Brain microvascular endothelial cell (primary cell): ENCODE data around the gene GRID1.

Source experiments
- DNase-seq: peaks from one replicate; pipeline ENCODE4 v3.0.0-alpha.2; 2020
- H3K27ac ChIP-seq: fragments of 250-450 bp; sonication (Bioruptor Pico); 2 replicates; pipeline ENCODE4 v1.5.1; 2020; ENCODE audit warnings: mild to moderate bottlenecking, moderate library complexity
- H3K27me3 ChIP-seq: fragments of 250-450 bp; sonication (Bioruptor Pico); replicated peaks from 2 replicates; pipeline ENCODE4 v1.5.1; 2020; ENCODE audit warnings: mild to moderate bottlenecking
- H3K36me3 ChIP-seq: fragments of 250-450 bp; sonication (Bioruptor Pico); replicated peaks from 2 replicates; pipeline ENCODE4 v1.5.1; 2020; ENCODE audit warnings: mild to moderate bottlenecking
- H3K4me3 ChIP-seq: 2 replicates; pipeline ENCODE4 v1.5.1; 2011; ENCODE audit warnings: low read depth, mild to moderate bottlenecking, control low read depth, low read length, moderate library complexity
- CTCF ChIP-seq: IDR thresholded peaks from 2 replicates; pipeline ENCODE4 v1.5.1; 2011; ENCODE audit warnings: low read depth, mild to moderate bottlenecking, moderate library complexity, low read length, control low read depth, inconsistent platforms; ENCODE audit errors: missing control alignments
- in situ Hi-C: cut with HindIII; loops from 2 replicates; pipeline ENCODE4 v1.10.0; 2017; ENCODE audit warnings: low sequenced_read_pairs, low pct_ligation_motif_present

Gene GRID1

GRCh38 chr10:85593226-85593772 is 773.3 kb downstream of the GRID1 start:
- no peaks in the 10 kb centered on the region for H3K27me3 ChIP-seq
- no peak for DNase-seq
- H3K36me3 ChIP-seq: no peaks in the 10 kb centered on the region
- no peak overlapping the region for H3K4me3 ChIP-seq
- in situ Hi-C loops: no loop called here
- no peak overlapping the region for H3K27ac ChIP-seq
- TF ChIP-seq CTCF: no peak

GRCh38 chr10:85581371-85581770 is 785.2 kb downstream of the GRID1 start:
- no peak overlapping the region for H3K27ac ChIP-seq
- H3K27me3 ChIP-seq: no peaks in the 10 kb centered on the region
- no peak for DNase-seq
- no peaks in the 10 kb centered on the region for H3K36me3 ChIP-seq
- no peak overlapping the region for H3K4me3 ChIP-seq
- in situ Hi-C loops: no loop called here
- TF ChIP-seq CTCF: no peak

- no peak for TF ChIP-seq CTCF
- no peak overlapping the region for H3K27ac ChIP-seq
- no peaks in the 10 kb centered on the region for H3K27me3 ChIP-seq
- in situ Hi-C loops: no loop called here
- H3K4me3 ChIP-seq: no peak overlapping the region
- no peaks in the 10 kb centered on the region for H3K36me3 ChIP-seq
- no peak for DNase-seq
Measured at GRCh38 chr10:85580585-85580984, 786.0 kb downstream of the GRID1 start.

- no peak overlapping the region for H3K27ac ChIP-seq
- no peak for DNase-seq
- no peak for TF ChIP-seq CTCF
- no peak overlapping the region for H3K4me3 ChIP-seq
- in situ Hi-C loops: no loop called here
- no peaks in the 10 kb centered on the region for H3K27me3 ChIP-seq
- H3K36me3 ChIP-seq: no peaks in the 10 kb centered on the region
Measured at GRCh38 chr10:85578860-85579259, 787.7 kb downstream of the GRID1 start.

GRCh38 chr10:85575441-85575840 is 791.2 kb downstream of the GRID1 start:
- Histone ChIP-seq H3K36me3 (no peaks in the 10 kb centered on the region), H3K27ac (no peak overlapping the region), H3K27me3 (no peaks in the 10 kb centered on the region), H3K4me3 (no peak overlapping the region)
- no peak for DNase-seq
- in situ Hi-C loops: no loop called here
- TF ChIP-seq CTCF: no peak

GRCh38 chr10:85570871-85571270 is 795.7 kb downstream of the GRID1 start:
- no peak for DNase-seq
- no peaks in the 10 kb centered on the region for H3K27me3 ChIP-seq
- in situ Hi-C loops: no loop called here
- H3K4me3 ChIP-seq: no peak overlapping the region
- no peaks in the 10 kb centered on the region for H3K36me3 ChIP-seq
- no peak overlapping the region for H3K27ac ChIP-seq
- TF ChIP-seq CTCF: no peak
